Transverse colon (tissue), 3 donors: ENCODE measurements around the gene FAM171A2.

Experiments
- POLR2A ChIP-seq: fragments of 450-650 bp; IDR thresholded peaks from one replicate; pipeline ENCODE4 v1.6.1; 2016; ENCODE audit warnings: antibody characterized with exemption, mild to moderate bottlenecking, moderate library complexity
- TF ChIP-seq, protein P1 (sequence below), 5 experiments: fragments of 200-600 bp in 3 of 5; fragments of 450-650 bp in 2 of 5; sonication (generic) in 3 of 5; IDR thresholded peaks; 1 replicate in 2 of 5; 2 replicates in 3 of 5; pipeline ENCODE4 v1.5.1; 2016 to 2017; ENCODE audit warnings: antibody characterized with exemption in 5 of 5, inconsistent platforms in 3 of 5, mild to moderate bottlenecking in 2 of 5, moderate library complexity in 1 of 5

DNA sequence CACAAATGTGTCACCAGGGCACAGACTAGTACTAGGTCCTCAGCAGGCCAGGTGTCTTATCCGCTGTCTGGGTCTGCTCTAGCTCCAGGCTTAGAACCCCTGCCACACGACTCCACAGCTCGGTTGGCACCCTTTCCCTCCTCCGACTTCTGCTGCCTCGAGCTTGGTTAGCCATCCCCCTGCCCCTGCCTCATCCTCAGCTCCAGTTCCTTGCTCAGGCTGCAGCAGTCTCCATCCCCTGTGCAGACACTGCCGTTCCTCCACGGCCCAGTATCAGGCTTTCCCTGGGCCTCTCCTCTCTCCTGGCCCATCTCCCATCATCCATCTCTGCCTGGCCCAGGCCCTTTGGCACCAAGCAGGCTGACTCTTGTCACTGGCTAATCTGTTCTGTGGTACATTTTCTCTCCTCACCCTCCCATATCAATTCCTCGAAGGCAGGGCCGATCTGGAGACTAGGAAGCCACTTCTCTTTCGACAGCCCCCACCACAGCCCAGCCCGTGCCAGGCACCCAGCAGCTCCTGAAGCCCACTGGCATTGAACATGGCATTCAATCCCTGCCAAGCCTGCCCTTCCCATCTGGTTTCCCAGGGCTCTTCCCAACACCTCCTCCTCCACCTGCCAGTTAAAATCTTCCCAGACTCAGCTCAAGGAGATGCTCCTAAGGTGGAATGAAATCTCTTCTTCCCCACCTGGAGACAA lies 20.0 kb downstream of the FAM171A2 start:
- TF ChIP-seq, protein P1, sequence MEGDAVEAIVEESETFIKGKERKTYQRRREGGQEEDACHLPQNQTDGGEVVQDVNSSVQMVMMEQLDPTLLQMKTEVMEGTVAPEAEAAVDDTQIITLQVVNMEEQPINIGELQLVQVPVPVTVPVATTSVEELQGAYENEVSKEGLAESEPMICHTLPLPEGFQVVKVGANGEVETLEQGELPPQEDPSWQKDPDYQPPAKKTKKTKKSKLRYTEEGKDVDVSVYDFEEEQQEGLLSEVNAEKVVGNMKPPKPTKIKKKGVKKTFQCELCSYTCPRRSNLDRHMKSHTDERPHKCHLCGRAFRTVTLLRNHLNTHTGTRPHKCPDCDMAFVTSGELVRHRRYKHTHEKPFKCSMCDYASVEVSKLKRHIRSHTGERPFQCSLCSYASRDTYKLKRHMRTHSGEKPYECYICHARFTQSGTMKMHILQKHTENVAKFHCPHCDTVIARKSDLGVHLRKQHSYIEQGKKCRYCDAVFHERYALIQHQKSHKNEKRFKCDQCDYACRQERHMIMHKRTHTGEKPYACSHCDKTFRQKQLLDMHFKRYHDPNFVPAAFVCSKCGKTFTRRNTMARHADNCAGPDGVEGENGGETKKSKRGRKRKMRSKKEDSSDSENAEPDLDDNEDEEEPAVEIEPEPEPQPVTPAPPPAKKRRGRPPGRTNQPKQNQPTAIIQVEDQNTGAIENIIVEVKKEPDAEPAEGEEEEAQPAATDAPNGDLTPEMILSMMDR (IDR thresholded peaks at IDR 0.05), result no peak
- no peak for TF ChIP-seq POLR2A
